PC-3 (cell line): Measurements from ENCODE around the gene UBXN2A. TPM values are rescaled to one million over a fixed set of nuclear protein-coding genes. Genes with fewer than 3 reads are reported as not detected.
A peak's percentile ranks its signal among the peaks of the same experiment; 100 is the strongest.

Source experiments
- ATAC-seq: fragments of 200-7000 bp; cut with Tn5 transposase; 2 replicates; pipeline ENCODE4 v1.9.1; 2020; ENCODE audit warnings: mild to moderate bottlenecking, moderate library complexity
- BruUV-seq: library from RNA; stranded (reverse); fragments of 400-500 nt; replicated peaks from 2 replicates; lab custom pipeline; 2021; lab: Mats Ljungman, UMichigan
- CTCF ChIA-PET: fragments of 300-600 bp; sonication (Branson Sonifier 250); formaldehyde crosslinking; loops from one replicate; lab custom pipeline; 2022; ENCODE audit warnings: antibody characterized with exemption; lab: Charles Lee
- POLR2A ChIA-PET: fragments of 300-600 bp; sonication (Branson Sonifier 250); formaldehyde crosslinking; loops from one replicate; lab custom pipeline; 2022; ENCODE audit warnings: antibody characterized with exemption; ENCODE audit not compliant: unreplicated experiment; lab: Charles Lee
- DNase-seq: peaks from one replicate; pipeline ENCODE4 v3.0.0-alpha.2; 2015
- H2AFZ ChIP-seq: fragments of 300-600 bp; sonication (generic); 2 replicates; pipeline ENCODE4 v1.6.0; 2016; ENCODE audit warnings: antibody characterized with exemption, low read length
- H3F3A ChIP-seq: fragments of 300-600 bp; sonication (generic); one replicate; pipeline ENCODE4 v1.6.0; 2017; ENCODE audit warnings: antibody characterized with exemption, low read length, control low read depth, mild to moderate bottlenecking; ENCODE audit not compliant: unreplicated experiment
- H3K27ac ChIP-seq: fragments of 300-600 bp; sonication (generic); 2 replicates; pipeline ENCODE4 v1.5.1; 2016; ENCODE audit warnings: mild to moderate bottlenecking, low read length
- H3K27me3 ChIP-seq: fragments of 300-600 bp; sonication (generic); 2 replicates; pipeline ENCODE4 v1.6.1; 2016; ENCODE audit warnings: low read length, mixed read lengths
- H3K36me3 ChIP-seq: fragments of 300-600 bp; sonication (generic); 2 replicates; pipeline ENCODE4 v1.6.1; 2016; ENCODE audit warnings: low read depth, mixed run types, low read length, mixed read lengths
- H3K4me1 ChIP-seq: fragments of 300-600 bp; sonication (generic); 2 replicates; pipeline ENCODE4 v1.5.1; 2016; ENCODE audit warnings: low read length; ENCODE audit not compliant: insufficient read depth
- H3K4me2 ChIP-seq: fragments of 300-600 bp; sonication (generic); 2 replicates; pipeline ENCODE4 v1.6.0; 2016; ENCODE audit warnings: low read length
- H3K4me3 ChIP-seq: fragments of 300-600 bp; sonication (generic); 2 replicates; pipeline ENCODE4 v1.5.1; 2016; ENCODE audit warnings: mild to moderate bottlenecking, low read length, mixed read lengths
- H3K79me2 ChIP-seq: fragments of 300-600 bp; sonication (generic); 2 replicates; pipeline ENCODE4 v1.6.1; 2017; ENCODE audit warnings: low read length, mixed read lengths
- H3K9ac ChIP-seq: fragments of 300-600 bp; sonication (generic); 2 replicates; pipeline ENCODE4 v1.6.0; 2016; ENCODE audit warnings: mild to moderate bottlenecking, low read length
- H3K9me2 ChIP-seq: fragments of 300-600 bp; sonication (generic); replicated peaks from 2 replicates; pipeline ENCODE4 v1.6.1; 2016; ENCODE audit warnings: mixed run types, low read length, mixed read lengths
- H3K9me3 ChIP-seq: fragments of 300-600 bp; sonication (generic); 2 replicates; pipeline ENCODE4 v1.6.1; 2016; ENCODE audit warnings: low read length, mixed read lengths
- H4K20me1 ChIP-seq: fragments of 300-600 bp; sonication (generic); 2 replicates; pipeline ENCODE4 v1.6.1; 2016; ENCODE audit warnings: low read length, mixed read lengths
- EZH2 ChIP-seq: fragments of 300-600 bp; sonication (generic); IDR thresholded peaks from one replicate; pipeline ENCODE4 v1.6.1; 2017; ENCODE audit warnings: antibody characterized with exemption, mild to moderate bottlenecking, low read length; ENCODE audit not compliant: unreplicated experiment
- EZH2phosphoT487 ChIP-seq: fragments of 300-600 bp; sonication (generic); IDR thresholded peaks from 2 replicates; pipeline ENCODE4 v1.6.1; 2018; ENCODE audit warnings: mild to moderate bottlenecking, antibody characterized with exemption, low read length, borderline replicate concordance
- intact Hi-C: fragments of 100-400 bp; cut with micrococcal nuclease; formaldehyde crosslinking; loops from 2 replicates; pipeline ENCODE4 v1.9.0; 2023
- total RNA-seq: library from RNA; depleted of rRNA; stranded (reverse); fragments of >200 nt; gene quantifications from 2 replicates; pipeline ENCODE4 v1.2.3, GENCODE V29; 2014
- TF ChIP-seq, protein P1 (sequence below): fragments of 300-600 bp; sonication (generic); conservative IDR thresholded peaks from 2 replicates; pipeline ENCODE4 v1.5.1; 2017; ENCODE audit warnings: antibody characterized with exemption, low read depth, mild to moderate bottlenecking, low read length

UBXN2A gene
- total RNA-seq, 1 experiment from 2014 or later, result 15.4 TPM

DNA sequence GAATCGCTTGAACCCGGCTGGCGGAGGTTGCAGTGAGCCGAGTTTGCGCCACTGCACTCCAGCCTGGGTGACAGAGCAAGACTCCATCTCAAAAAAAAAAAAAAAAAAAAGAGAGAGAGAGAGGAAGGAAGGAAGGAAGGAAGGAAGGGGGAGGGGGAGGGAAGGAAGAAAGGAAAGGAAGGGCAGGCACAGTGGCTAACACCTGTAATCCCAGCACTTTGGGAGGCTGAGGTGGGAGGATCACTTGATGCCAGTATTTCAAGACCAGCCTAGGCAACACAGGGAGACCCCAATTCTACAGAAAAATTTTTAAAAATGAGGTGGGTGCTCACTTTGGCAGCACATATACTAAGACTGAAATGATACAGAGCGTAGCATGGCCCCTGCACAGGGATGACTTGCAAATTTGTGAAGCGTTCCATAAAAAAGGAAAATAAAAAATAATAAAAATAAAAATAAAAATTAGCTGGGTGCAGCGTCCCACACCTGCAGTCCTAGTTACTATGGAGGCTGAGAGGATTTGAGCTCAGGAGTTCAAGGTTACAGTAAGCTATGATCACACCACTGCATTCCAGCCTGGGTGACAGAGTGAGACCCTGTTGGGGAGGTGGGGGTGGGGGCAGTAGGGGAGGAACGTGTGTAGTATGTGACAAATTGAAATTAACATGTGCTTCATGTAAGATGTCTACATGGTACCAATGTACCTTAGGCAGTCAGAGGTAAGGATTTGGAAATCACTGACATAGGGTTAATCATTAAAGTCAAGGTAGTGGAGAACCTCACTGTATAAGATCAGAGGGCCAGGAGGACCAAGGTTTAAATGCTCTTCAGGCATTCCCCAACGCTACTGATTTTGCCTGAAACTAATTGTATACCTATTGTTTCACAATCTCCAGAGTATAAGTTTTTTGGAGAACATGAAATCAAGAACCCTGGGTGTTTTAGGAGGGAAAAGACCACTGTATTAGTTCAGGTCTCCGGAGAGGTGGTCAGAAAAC is 105.5 kb downstream of the UBXN2A start:
- POLR2A ChIA-PET, result no interaction called here
- H3K36me3 ChIP-seq, result no peaks in the 10 kb centered on the region
- intact Hi-C loops, result no loop called here
- H2AFZ ChIP-seq, result no peak overlapping the region
- H3K9me2 ChIP-seq, result no peaks in the 10 kb centered on the region
- TF ChIP-seq, protein P1, sequence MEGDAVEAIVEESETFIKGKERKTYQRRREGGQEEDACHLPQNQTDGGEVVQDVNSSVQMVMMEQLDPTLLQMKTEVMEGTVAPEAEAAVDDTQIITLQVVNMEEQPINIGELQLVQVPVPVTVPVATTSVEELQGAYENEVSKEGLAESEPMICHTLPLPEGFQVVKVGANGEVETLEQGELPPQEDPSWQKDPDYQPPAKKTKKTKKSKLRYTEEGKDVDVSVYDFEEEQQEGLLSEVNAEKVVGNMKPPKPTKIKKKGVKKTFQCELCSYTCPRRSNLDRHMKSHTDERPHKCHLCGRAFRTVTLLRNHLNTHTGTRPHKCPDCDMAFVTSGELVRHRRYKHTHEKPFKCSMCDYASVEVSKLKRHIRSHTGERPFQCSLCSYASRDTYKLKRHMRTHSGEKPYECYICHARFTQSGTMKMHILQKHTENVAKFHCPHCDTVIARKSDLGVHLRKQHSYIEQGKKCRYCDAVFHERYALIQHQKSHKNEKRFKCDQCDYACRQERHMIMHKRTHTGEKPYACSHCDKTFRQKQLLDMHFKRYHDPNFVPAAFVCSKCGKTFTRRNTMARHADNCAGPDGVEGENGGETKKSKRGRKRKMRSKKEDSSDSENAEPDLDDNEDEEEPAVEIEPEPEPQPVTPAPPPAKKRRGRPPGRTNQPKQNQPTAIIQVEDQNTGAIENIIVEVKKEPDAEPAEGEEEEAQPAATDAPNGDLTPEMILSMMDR, result no peak
- no peak for TF ChIP-seq EZH2phosphoT487
- no peak for TF ChIP-seq EZH2
- no peaks in the 10 kb centered on the region for H3F3A ChIP-seq
- no peak overlapping the region for H3K27ac ChIP-seq
- H3K9ac ChIP-seq, result peak overlapping the region; percentile 79; the same call in 1 of the 2 replicates
- H3K9me3 ChIP-seq, result no peaks in the 10 kb centered on the region
- no peaks in the 10 kb centered on the region for H4K20me1 ChIP-seq
- H3K27me3 ChIP-seq, result no peaks in the 10 kb centered on the region
- H3K4me1 ChIP-seq, result peaks cover 11% of the 10 kb centered on the region
- peak overlapping the region; percentile 91 for H3K4me3 ChIP-seq
- DNase-seq (no peak), ATAC-seq (no peak)
- BruUV-seq, result no TSS peak
- H3K4me2 ChIP-seq, result peak overlapping the region; percentile 87
- H3K79me2 ChIP-seq, result peaks cover 36% of the 10 kb centered on the region
- CTCF ChIA-PET, result no interaction called here

DNA sequence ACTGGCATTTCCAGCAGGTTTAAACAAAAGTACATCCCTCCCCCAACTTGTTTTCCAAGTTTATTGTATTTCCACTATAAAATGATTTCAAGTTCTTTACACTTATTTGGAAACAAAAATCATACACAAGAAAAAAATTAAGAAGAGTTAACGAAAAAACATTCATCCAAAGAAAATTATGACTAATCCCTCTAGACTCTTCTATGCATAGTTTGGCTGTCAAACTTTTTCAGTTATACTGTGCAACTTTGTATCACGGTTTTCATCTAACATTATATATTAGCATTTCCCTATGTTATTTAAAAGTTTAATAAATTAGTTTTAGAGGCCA is 106.3 kb downstream of the UBXN2A start:
- no peak overlapping the region for H3K27ac ChIP-seq
- ATAC-seq, result no peak; the same call in 1 of the 2 replicates
- ChIA-PET CTCF (no interaction called here), POLR2A (interaction anchor here (0.6 kb wide), 1 partner anchor 590 kb away, joined by 5 read pairs; no protein-coding TSS in a partner anchor)
- peak overlapping the region; percentile 87 for H3K4me2 ChIP-seq
- H2AFZ ChIP-seq, result peak overlapping the region; percentile 87
- H3K4me1 ChIP-seq, result peaks cover 11% of the 10 kb centered on the region
- H3K9me3 ChIP-seq, result no peaks in the 10 kb centered on the region
- no TSS peak for BruUV-seq
- peak overlapping the region; percentile 79 for H3K9ac ChIP-seq
- H3K27me3 ChIP-seq, result no peaks in the 10 kb centered on the region
- H3K4me3 ChIP-seq, result peak overlapping the region; percentile 91
- H3F3A ChIP-seq, result no peaks in the 10 kb centered on the region
- H3K79me2 ChIP-seq, result peaks cover 33% of the 10 kb centered on the region
- no peaks in the 10 kb centered on the region for H3K36me3 ChIP-seq
- TF ChIP-seq EZH2, result no peak
- TF ChIP-seq, protein P1, result no peak
- no peak for TF ChIP-seq EZH2phosphoT487
- no peaks in the 10 kb centered on the region for H4K20me1 ChIP-seq
- no peaks in the 10 kb centered on the region for H3K9me2 ChIP-seq
- DNase-seq, result no peak
- intact Hi-C loops, result no loop called here
